Keratinocyte (primary cell): Measurements from ENCODE around the gene SCN9A. TPM values are rescaled to one million over a fixed set of nuclear protein-coding genes. Genes with fewer than 3 reads are reported as not detected.

ENCODE experiments used
- DNase-seq: peaks from one replicate; pipeline ENCODE4 v3.0.0-alpha.2; 2011; ENCODE audit warnings: low read depth, missing footprints, low spot score
- FAIRE-seq: peaks from 2 replicates; lab custom pipeline; 2011; peaks lifted over from hg19 to GRCh38; lab: Jason Lieb, UNC
- H2AFZ ChIP-seq: 2 replicates; pipeline ENCODE4 v1.6.0; 2012; ENCODE audit warnings: low read length, control low read depth, inconsistent platforms; ENCODE audit not compliant: control insufficient read depth
- H3K27ac ChIP-seq: 2 replicates; pipeline ENCODE4 v1.5.1; 2011; ENCODE audit warnings: low read length; ENCODE audit not compliant: control insufficient read depth, insufficient read depth
- H3K27me3 ChIP-seq: 3 replicates; pipeline ENCODE4 v1.6.0; 2011; ENCODE audit warnings: low read length; ENCODE audit not compliant: control insufficient read depth, insufficient read depth; ENCODE audit errors: extremely low read depth
- H3K36me3 ChIP-seq, 2 experiments: 2 replicates in 1 of 2; 3 replicates in 1 of 2; pipeline ENCODE4 v1.5.1; 2011; ENCODE audit warnings: low read length in 2 of 2, mild to moderate bottlenecking in 1 of 2; ENCODE audit not compliant: control insufficient read depth in 2 of 2, insufficient read depth in 2 of 2; ENCODE audit errors: extremely low read depth in 1 of 2
- H3K4me1 ChIP-seq: 3 replicates; pipeline ENCODE4 v1.5.1; 2011; ENCODE audit warnings: low read length; ENCODE audit not compliant: control insufficient read depth, insufficient read depth; ENCODE audit errors: extremely low read depth
- H3K4me2 ChIP-seq: 3 replicates; pipeline ENCODE4 v1.6.0; 2011; ENCODE audit warnings: low read depth, low read length; ENCODE audit not compliant: control insufficient read depth, insufficient read depth; ENCODE audit errors: extremely low read depth
- H3K4me3 ChIP-seq, 3 experiments: fragments of 200-600 bp in 1 of 3; sonication (generic) in 1 of 3; 2 replicates in 2 of 3; 3 replicates in 1 of 3; pipeline ENCODE4 v1.5.1; 2011 to 2016; ENCODE audit warnings: low read length in 3 of 3, mild to moderate bottlenecking in 3 of 3, control low read depth in 2 of 3, inconsistent platforms in 1 of 3, low read depth in 1 of 3, mixed read lengths in 1 of 3, mixed run types in 1 of 3, moderate library complexity in 1 of 3; ENCODE audit not compliant: control insufficient read depth in 2 of 3, insufficient read depth in 2 of 3; ENCODE audit errors: extremely low read depth in 1 of 3
- H3K79me2 ChIP-seq: 2 replicates; pipeline ENCODE4 v1.6.0; 2012; ENCODE audit warnings: low read length; ENCODE audit not compliant: control insufficient read depth, insufficient read depth
- H3K9ac ChIP-seq: 3 replicates; pipeline ENCODE4 v1.6.0; 2011; ENCODE audit warnings: low read length; ENCODE audit not compliant: control insufficient read depth, insufficient read depth; ENCODE audit errors: extremely low read depth
- H3K9me1 ChIP-seq: 3 replicates; pipeline ENCODE4 v1.6.0; 2011; ENCODE audit warnings: low read length; ENCODE audit not compliant: control insufficient read depth, insufficient read depth; ENCODE audit errors: extremely low read depth
- H3K9me3 ChIP-seq: 2 replicates; pipeline ENCODE4 v1.5.1; 2012; ENCODE audit warnings: low read depth, low read length; ENCODE audit not compliant: control insufficient read depth
- H4K20me1 ChIP-seq: 3 replicates; pipeline ENCODE4 v1.6.0; 2011; ENCODE audit warnings: low read length; ENCODE audit not compliant: control insufficient read depth, insufficient read depth; ENCODE audit errors: extremely low read depth
- CTCF ChIP-seq, 3 experiments: IDR thresholded peaks in 1 of 3; conservative IDR thresholded peaks in 1 of 3; optimal IDR thresholded peaks in 1 of 3; 2 replicates in 2 of 3; 3 replicates in 1 of 3; pipeline versions ENCODE3 to v1.5.1; 2011; ENCODE audit warnings: low read length in 3 of 3, mild to moderate bottlenecking in 3 of 3, moderate library complexity in 2 of 3, control low read depth in 1 of 3, inconsistent platforms in 1 of 3; ENCODE audit not compliant: insufficient read depth in 2 of 3; ENCODE audit errors: extremely low read depth in 1 of 3
- EZH2 ChIP-seq: IDR thresholded peaks from one replicate; pipeline ENCODE4 v1.6.1; 2012; ENCODE audit warnings: inconsistent platforms, mild to moderate bottlenecking, low read length, moderate library complexity
- dilution Hi-C: fragments of 300-500 bp; cut with MboI; formaldehyde crosslinking; loops from one replicate; pipeline ENCODE4 v1.7.0; 2020; ENCODE audit warnings: low sequenced_read_pairs; ENCODE audit not compliant: extremely low pct_ligation_motif_present
- polyA plus RNA-seq, 5 experiments: library from polyadenylated mRNA; depleted of rRNA in 3 of 5; stranded (reverse) in 3 of 5; stranded (forward) in 1 of 5; unstranded in 1 of 5; fragments of >200 nt; gene quantifications; 1 replicate in 1 of 5; 2 replicates in 3 of 5; 3 replicates in 1 of 5; pipeline versions ENCODE4 v1.2.1 to v1.2.3, GENCODE V29; 2011 to 2012; ENCODE audit warnings: missing spikeins in 2 of 5, low read depth in 1 of 5, low replicate concordance in 1 of 5

Gene SCN9A
- polyA plus RNA-seq, 1 donor (not counting 4 experiments of a cell fraction or from before 2014, with no cell fraction given) = 0.10 TPM

- Histone ChIP-seq H3K4me3 (no peak overlapping the region), H3K4me1 (no peaks in the 10 kb centered on the region), H4K20me1 (no peaks in the 10 kb centered on the region), H3K4me2 (no peak overlapping the region), H3K9me1 (no peaks in the 10 kb centered on the region), H3K36me3 (no peaks in the 10 kb centered on the region), H3K9ac (no peak overlapping the region), H3K27me3 (no peaks in the 10 kb centered on the region), H3K27ac (no peak overlapping the region), H2AFZ (peak overlapping the region; percentile 4), H3K9me3 (no peaks in the 10 kb centered on the region), H3K79me2 (no peaks in the 10 kb centered on the region)
- dilution Hi-C loops = no loop called here
- FAIRE-seq (no peak), DNase-seq (peak; percentile 2)
- TF ChIP-seq EZH2 (no peak), CTCF (optimal IDR thresholded peaks at IDR 0.05 in 1 of 3, IDR thresholded peaks at IDR 0.05 in 1 of 3, conservative IDR thresholded peaks at IDR 0.05 in 1 of 3; ENCODE audit: extremely low read depth in 1 of 3, insufficient read depth in 2 of 3, low read length in 3 of 3) (peak in 2 of 3 experiments; percentile 35 to 47)
Observed at GRCh38 chr2:166419616-166419934, 43.8 kb upstream of the SCN9A start.

- dilution Hi-C loops = no loop called here
- Histone ChIP-seq H3K9me3 (no peaks in the 10 kb centered on the region), H3K4me3 (no peak overlapping the region), H3K27ac (no peak overlapping the region), H3K9ac (no peak overlapping the region), H3K36me3 (no peaks in the 10 kb centered on the region), H3K4me2 (no peak overlapping the region), H3K4me1 (no peaks in the 10 kb centered on the region), H3K79me2 (no peaks in the 10 kb centered on the region), H3K27me3 (no peaks in the 10 kb centered on the region), H2AFZ (peak overlapping the region; percentile 4), H4K20me1 (no peaks in the 10 kb centered on the region), H3K9me1 (no peaks in the 10 kb centered on the region)
- no peak for DNase-seq
- TF ChIP-seq CTCF (optimal IDR thresholded peaks at IDR 0.05 in 1 of 3, IDR thresholded peaks at IDR 0.05 in 1 of 3, conservative IDR thresholded peaks at IDR 0.05 in 1 of 3; ENCODE audit: extremely low read depth in 1 of 3, insufficient read depth in 2 of 3, low read length in 3 of 3) = no peak
- TF ChIP-seq EZH2 = no peak
- no peak for FAIRE-seq
Observed at GRCh38 chr2:166418853-166419615, 43.3 kb upstream of the SCN9A start.
